Measurements from ENCODE around the gene FOXD4L1.
"Not testable (repeated sequence)": the region's sequence is repeated elsewhere in the genome, so short reads cannot be mapped to it uniquely, and the experiment has no call there.

The FOXD4L1 gene

GRCh38 chr2:113524986-113525385, 26.5 kb downstream of the FOXD4L1 start:
- DNase-seq (ENCODE audit: low spot score), result not testable (repeated sequence)

- DNase-seq (ENCODE audit: low spot score), result not testable (repeated sequence)
Observed at GRCh38 chr2:113527350-113528045, 29.0 kb downstream of the FOXD4L1 start.

DNA sequence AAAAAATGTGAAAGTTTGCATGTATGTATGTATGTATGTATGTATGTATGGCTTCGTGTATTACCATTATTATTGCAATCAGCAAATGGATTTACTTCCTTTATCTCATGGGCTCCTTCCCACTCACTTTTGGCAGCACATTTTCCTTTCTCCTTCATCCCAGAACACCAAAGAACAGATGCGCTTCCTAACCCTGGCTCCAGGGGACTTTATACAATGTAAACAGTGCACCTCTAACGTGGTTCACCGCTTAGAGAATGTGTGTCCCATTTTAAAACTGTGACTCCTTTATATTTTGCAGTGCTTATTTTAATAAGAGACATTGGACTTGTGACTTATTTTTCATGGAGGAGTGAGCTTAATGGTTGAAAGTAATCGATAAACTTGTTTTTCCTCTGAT, 29.7 kb downstream of the FOXD4L1 start:
- DNase-seq (ENCODE audit: low spot score), result not testable (repeated sequence)

- not testable (repeated sequence) for DNase-seq (ENCODE audit: low spot score)
Observed at GRCh38 chr2:113528904-113529303, 30.4 kb downstream of the FOXD4L1 start.

DNA sequence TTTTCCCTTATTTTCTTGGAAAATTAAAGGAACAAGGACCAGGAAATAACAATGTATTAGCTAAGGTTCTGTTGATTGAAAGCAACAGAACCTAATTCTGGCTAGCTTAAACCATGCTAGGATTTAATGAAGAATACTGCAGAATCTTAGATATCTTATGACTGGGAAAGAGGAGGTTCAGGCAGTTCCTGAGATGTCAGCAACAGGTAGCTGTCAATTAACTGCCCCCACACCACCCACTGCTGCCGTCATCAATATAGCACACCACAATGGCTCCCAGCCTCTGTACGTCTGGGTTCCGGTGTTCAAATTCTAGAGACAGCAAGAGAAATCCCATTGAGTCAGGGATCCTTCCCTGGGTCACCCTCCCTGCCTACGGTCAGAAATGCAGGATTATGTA, 34.5 kb downstream of the FOXD4L1 start:
- not testable (repeated sequence) for DNase-seq (ENCODE audit: low spot score)

DNA sequence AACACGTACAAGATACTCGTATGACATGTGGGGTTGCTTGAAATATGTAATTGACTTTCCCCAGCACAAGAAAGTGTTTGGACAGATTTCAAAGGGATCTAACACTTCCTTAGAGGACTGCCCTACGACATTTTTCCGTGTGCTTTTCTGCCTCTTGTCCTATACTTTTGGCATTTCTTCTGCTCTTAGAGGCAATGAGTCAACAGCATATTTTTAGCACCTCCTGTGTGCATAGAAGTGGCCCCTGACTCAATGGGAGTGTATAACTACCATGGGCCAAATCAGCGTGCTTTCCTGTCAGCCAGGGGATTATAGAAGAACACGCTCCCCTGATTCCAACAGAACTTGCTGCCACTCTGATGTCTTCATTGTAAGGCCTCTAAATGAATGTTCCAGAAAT, 38.1 kb downstream of the FOXD4L1 start:
- DNase-seq (ENCODE audit: low spot score), result not testable (repeated sequence)

GRCh38 chr2:113540834-113541203, 42.4 kb downstream of the FOXD4L1 start:
- not testable (repeated sequence) for DNase-seq (ENCODE audit: low spot score)

DNA sequence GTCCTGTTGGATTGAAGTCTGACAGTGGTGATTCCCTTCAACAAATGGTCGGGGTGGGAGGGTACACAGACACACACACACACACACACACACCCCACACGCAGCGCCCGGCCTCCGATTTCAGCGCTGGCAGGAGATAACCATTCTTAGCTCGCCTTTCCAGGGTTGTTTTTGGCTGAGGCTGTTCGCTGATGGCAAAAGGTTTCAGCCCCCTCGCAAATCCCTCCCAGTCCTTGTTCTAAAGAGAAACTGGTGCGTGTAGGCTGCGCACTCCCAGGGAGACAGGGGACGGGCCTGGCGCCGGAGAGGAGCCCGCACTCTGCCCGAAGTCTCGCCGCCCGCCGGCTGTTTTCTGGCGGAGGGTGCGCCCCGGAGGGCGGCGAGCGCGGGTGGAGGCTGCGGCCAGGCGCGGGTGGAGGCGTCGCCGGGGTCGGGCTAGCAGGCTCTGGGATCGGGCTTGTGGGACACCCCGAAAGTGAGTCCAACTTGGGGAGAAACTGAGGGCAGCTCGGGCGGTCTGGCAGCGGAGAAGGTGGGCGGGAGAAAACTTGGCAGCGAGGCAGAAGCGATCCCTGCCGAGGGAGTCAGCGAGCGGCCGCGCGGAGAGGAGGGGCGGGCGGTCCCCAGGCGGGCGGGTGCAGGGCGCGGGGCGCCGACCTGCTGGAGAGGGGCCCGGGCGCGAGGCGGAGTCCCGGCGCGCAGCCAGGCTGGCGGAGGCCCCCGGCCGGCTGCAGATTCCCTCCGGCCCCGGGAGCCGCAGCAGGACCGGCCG, 42.9 kb downstream of the FOXD4L1 start:
- not testable (repeated sequence) for DNase-seq (ENCODE audit: low spot score)

- DNase-seq (ENCODE audit: low spot score), result not testable (repeated sequence)
Observed at GRCh38 chr2:113541976-113542485, 43.6 kb downstream of the FOXD4L1 start.

GRCh38 chr2:113542529-113542928, 44.1 kb downstream of the FOXD4L1 start:
- DNase-seq (ENCODE audit: low spot score), result not testable (repeated sequence)

Measured in globus pallidus (tissue), 1 donor.